NT2/D1 (cell line): Measurements from ENCODE around the gene CAMK1D.

ENCODE experiments used
- SUZ12 ChIP-seq: IDR thresholded peaks from 2 replicates; pipeline ENCODE4 v1.6.1; 2011; ENCODE audit not compliant: insufficient read length, insufficient read depth; ENCODE audit errors: extremely low read depth
- YY1 ChIP-seq: IDR thresholded peaks from 2 replicates; pipeline ENCODE4 v1.6.1; 2011; ENCODE audit not compliant: insufficient read length, insufficient read depth

DNA sequence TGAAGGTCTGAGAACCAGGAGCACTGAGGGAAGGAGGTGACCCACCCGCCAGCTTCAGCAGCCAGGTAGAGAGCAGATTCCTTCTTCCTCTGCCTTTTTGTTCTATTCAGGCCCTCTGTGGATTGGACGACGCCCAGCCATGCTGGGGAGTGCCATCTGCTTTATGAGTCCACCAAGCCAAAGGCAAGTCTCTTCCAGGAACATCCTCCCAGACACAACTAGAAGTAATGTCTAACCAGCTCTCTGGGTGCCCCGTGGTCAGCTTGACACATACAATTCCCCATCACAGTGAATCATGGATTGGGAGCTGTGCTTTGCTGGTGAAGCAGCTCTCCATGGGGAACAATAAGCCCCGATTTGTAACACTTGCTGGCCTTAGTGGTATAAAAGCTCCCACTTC, 526.9 kb downstream of the CAMK1D start:
- TF ChIP-seq YY1 (no peak), SUZ12 (no peak)
